ENCODE results near the gene CIAPIN1.
A peak's percentile ranks its signal among the peaks of the same experiment; 100 is the strongest.

The CIAPIN1 gene

GRCh38 chr16:57427824-57428223 is 19.4 kb downstream of the CIAPIN1 start:
- Histone ChIP-seq H3K36me3 (ENCODE audit: control insufficient read depth, low read depth, low read length) (peaks cover 45% of the 10 kb centered on the region), H3K4me3 (ENCODE audit: low read length) (no peak overlapping the region), H3K9me3 (ENCODE audit: control insufficient read depth, low read depth, low read length) (no peaks in the 10 kb centered on the region), H3K27me3 (ENCODE audit: control insufficient read depth, insufficient read depth, low read length) (no peaks in the 10 kb centered on the region), H3K9ac (ENCODE audit: low read length) (no peak overlapping the region), H3K4me1 (ENCODE audit: control insufficient read depth, low read depth, low read length) (no peaks in the 10 kb centered on the region), H3K27ac (ENCODE audit: low read length) (no peak overlapping the region)

GRCh38 chr16:57427307-57427706 is 19.9 kb downstream of the CIAPIN1 start:
- Histone ChIP-seq H3K27ac (ENCODE audit: low read length) (no peak overlapping the region), H3K9ac (ENCODE audit: low read length) (no peak overlapping the region), H3K9me3 (ENCODE audit: control insufficient read depth, low read depth, low read length) (no peaks in the 10 kb centered on the region), H3K36me3 (ENCODE audit: control insufficient read depth, low read depth, low read length) (peaks cover 39% of the 10 kb centered on the region), H3K4me3 (ENCODE audit: low read length) (no peak overlapping the region), H3K27me3 (ENCODE audit: control insufficient read depth, insufficient read depth, low read length) (no peaks in the 10 kb centered on the region), H3K4me1 (ENCODE audit: control insufficient read depth, low read depth, low read length) (no peaks in the 10 kb centered on the region)

GRCh38 chr16:57426356-57426755 is 20.8 kb downstream of the CIAPIN1 start:
- Histone ChIP-seq H3K36me3 (ENCODE audit: control insufficient read depth, low read depth, low read length) (peaks cover 30% of the 10 kb centered on the region), H3K27ac (ENCODE audit: low read length) (no peak overlapping the region), H3K9me3 (ENCODE audit: control insufficient read depth, low read depth, low read length) (no peaks in the 10 kb centered on the region), H3K4me3 (ENCODE audit: low read length) (no peak overlapping the region), H3K4me1 (ENCODE audit: control insufficient read depth, low read depth, low read length) (no peaks in the 10 kb centered on the region), H3K9ac (ENCODE audit: low read length) (no peak overlapping the region), H3K27me3 (ENCODE audit: control insufficient read depth, insufficient read depth, low read length) (no peaks in the 10 kb centered on the region)

GRCh38 chr16:57424583-57424982 is 22.6 kb downstream of the CIAPIN1 start:
- Histone ChIP-seq H3K4me3 (ENCODE audit: low read length) (no peak overlapping the region), H3K9me3 (ENCODE audit: control insufficient read depth, low read depth, low read length) (no peaks in the 10 kb centered on the region), H3K27ac (ENCODE audit: low read length) (no peak overlapping the region), H3K27me3 (ENCODE audit: control insufficient read depth, insufficient read depth, low read length) (no peaks in the 10 kb centered on the region), H3K9ac (ENCODE audit: low read length) (no peak overlapping the region), H3K36me3 (ENCODE audit: control insufficient read depth, low read depth, low read length) (peaks cover 14% of the 10 kb centered on the region), H3K4me1 (ENCODE audit: control insufficient read depth, low read depth, low read length) (no peaks in the 10 kb centered on the region)

- H3K4me1 ChIP-seq (ENCODE audit: control insufficient read depth, low read depth, low read length), result peaks cover 8% of the 10 kb centered on the region
- no peaks in the 10 kb centered on the region for H3K27me3 ChIP-seq (ENCODE audit: control insufficient read depth, insufficient read depth, low read length)
- H3K27ac ChIP-seq (ENCODE audit: low read length), result no peak overlapping the region
- H3K36me3 ChIP-seq (ENCODE audit: control insufficient read depth, low read depth, low read length), result peaks cover 3% of the 10 kb centered on the region
- H3K9me3 ChIP-seq (ENCODE audit: control insufficient read depth, low read depth, low read length), result no peaks in the 10 kb centered on the region
- no peak overlapping the region for H3K4me3 ChIP-seq (ENCODE audit: low read length)
- no peak overlapping the region for H3K9ac ChIP-seq (ENCODE audit: low read length)
These were observed 24.0 kb downstream of the CIAPIN1 start for GRCh38 chr16:57423152-57423551.

GRCh38 chr16:57422026-57422944 is 24.9 kb downstream of the CIAPIN1 start:
- Histone ChIP-seq H3K27ac (ENCODE audit: low read length) (no peak overlapping the region), H3K4me3 (ENCODE audit: low read length) (no peak overlapping the region)

GRCh38 chr16:57419506-57419905 is 27.7 kb downstream of the CIAPIN1 start:
- Histone ChIP-seq H3K27me3 (ENCODE audit: control insufficient read depth, insufficient read depth, low read length) (no peaks in the 10 kb centered on the region), H3K4me3 (ENCODE audit: low read length) (no peak overlapping the region), H3K36me3 (ENCODE audit: control insufficient read depth, low read depth, low read length) (no peaks in the 10 kb centered on the region), H3K9me3 (ENCODE audit: control insufficient read depth, low read depth, low read length) (no peaks in the 10 kb centered on the region), H3K9ac (ENCODE audit: low read length) (no peak overlapping the region), H3K4me1 (ENCODE audit: control insufficient read depth, low read depth, low read length) (peaks cover 11% of the 10 kb centered on the region), H3K27ac (ENCODE audit: low read length) (no peak overlapping the region)

More at GRCh38 chr16:57422026-57422944, 24.9 kb downstream of the CIAPIN1 start:
- Histone ChIP-seq H3K4me1 (ENCODE audit: control insufficient read depth, low read depth, low read length) (peaks cover 8% of the 10 kb centered on the region), H3K27me3 (ENCODE audit: control insufficient read depth, insufficient read depth, low read length) (no peaks in the 10 kb centered on the region), H3K36me3 (ENCODE audit: control insufficient read depth, low read depth, low read length) (peaks cover 2% of the 10 kb centered on the region), H3K9ac (ENCODE audit: low read length) (no peak overlapping the region), H3K9me3 (ENCODE audit: control insufficient read depth, low read depth, low read length) (no peaks in the 10 kb centered on the region)

- Histone ChIP-seq H3K36me3 (ENCODE audit: control insufficient read depth, low read depth, low read length) (no peaks in the 10 kb centered on the region), H3K4me3 (ENCODE audit: low read length) (no peak overlapping the region), H3K27ac (ENCODE audit: low read length) (no peak overlapping the region), H3K9me3 (ENCODE audit: control insufficient read depth, low read depth, low read length) (no peaks in the 10 kb centered on the region), H3K9ac (ENCODE audit: low read length) (peak overlapping the region; percentile 77), H3K4me1 (ENCODE audit: control insufficient read depth, low read depth, low read length) (peaks cover 11% of the 10 kb centered on the region), H3K27me3 (ENCODE audit: control insufficient read depth, insufficient read depth, low read length) (no peaks in the 10 kb centered on the region)
These were observed 31.1 kb downstream of the CIAPIN1 start for GRCh38 chr16:57416084-57416483.

- Histone ChIP-seq H3K4me3 (ENCODE audit: low read length) (no peak overlapping the region), H3K4me1 (ENCODE audit: control insufficient read depth, low read depth, low read length) (peaks cover 6% of the 10 kb centered on the region), H3K36me3 (ENCODE audit: control insufficient read depth, low read depth, low read length) (no peaks in the 10 kb centered on the region), H3K9ac (ENCODE audit: low read length) (no peak overlapping the region), H3K27ac (ENCODE audit: low read length) (no peak overlapping the region), H3K27me3 (ENCODE audit: control insufficient read depth, insufficient read depth, low read length) (no peaks in the 10 kb centered on the region), H3K9me3 (ENCODE audit: control insufficient read depth, low read depth, low read length) (no peaks in the 10 kb centered on the region)
These were observed 33.5 kb downstream of the CIAPIN1 start for GRCh38 chr16:57413733-57414132.

GRCh38 chr16:57413301-57413730 is 33.9 kb downstream of the CIAPIN1 start:
- no peak overlapping the region for H3K27ac ChIP-seq (ENCODE audit: low read length)
- no peak overlapping the region for H3K4me3 ChIP-seq (ENCODE audit: low read length)
- peaks cover 3% of the 10 kb centered on the region for H3K4me1 ChIP-seq (ENCODE audit: control insufficient read depth, low read depth, low read length)
- H3K9ac ChIP-seq (ENCODE audit: low read length), result no peak overlapping the region
- no peaks in the 10 kb centered on the region for H3K27me3 ChIP-seq (ENCODE audit: control insufficient read depth, insufficient read depth, low read length)
- H3K36me3 ChIP-seq (ENCODE audit: control insufficient read depth, low read depth, low read length), result no peaks in the 10 kb centered on the region
- no peaks in the 10 kb centered on the region for H3K9me3 ChIP-seq (ENCODE audit: control insufficient read depth, low read depth, low read length)

GRCh38 chr16:57412584-57412983 is 34.6 kb downstream of the CIAPIN1 start:
- Histone ChIP-seq H3K9ac (ENCODE audit: low read length) (no peak overlapping the region), H3K9me3 (ENCODE audit: control insufficient read depth, low read depth, low read length) (no peaks in the 10 kb centered on the region), H3K27me3 (ENCODE audit: control insufficient read depth, insufficient read depth, low read length) (no peaks in the 10 kb centered on the region), H3K27ac (ENCODE audit: low read length) (no peak overlapping the region), H3K4me1 (ENCODE audit: control insufficient read depth, low read depth, low read length) (peaks cover 3% of the 10 kb centered on the region), H3K4me3 (ENCODE audit: low read length) (no peak overlapping the region), H3K36me3 (ENCODE audit: control insufficient read depth, low read depth, low read length) (no peaks in the 10 kb centered on the region)

Data from iPS-18a (cell line).